ENCODE results near the gene SAMD11. TPM values are rescaled to one million over a fixed set of nuclear protein-coding genes. Genes with fewer than 3 reads are reported as not detected.
A peak's percentile ranks its signal among the peaks of the same experiment; 100 is the strongest.

Gene SAMD11
- total and polyA plus RNA-seq, 9 donors: 0.85 to 10.6 (median 2.3) TPM

GRCh38 chr1:941588-942383, 18.1 kb downstream of the SAMD11 start:
- Histone ChIP-seq H3K27ac (no peak overlapping the region), H3K27me3 (peaks cover 10% of the 10 kb centered on the region)

GRCh38 chr1:942411-942821, 18.7 kb downstream of the SAMD11 start:
- H3K4me1 ChIP-seq (ENCODE audit: insufficient read depth): peaks cover 31% of the 10 kb centered on the region
- peak overlapping the region in 1 of 2 donors; percentile 3 for H3K27ac ChIP-seq
- WGBS, 3 donors: 0 to 2% (median 1%) methylated on average over 2 to 48 of the region's 48 CpGs
- intact Hi-C loops (cut with DNase I): no loop called here
- H3K9me3 ChIP-seq: no peaks in the 10 kb centered on the region
- TF ChIP-seq POLR2A (IDR thresholded peaks at IDR 0.05) (no peak), CTCF (IDR thresholded peaks at IDR 0.05) (no peak)
- peak overlapping the region; percentile 21 for H3K4me3 ChIP-seq
- peaks cover 10% of the 10 kb centered on the region for H3K27me3 ChIP-seq
- no peaks in the 10 kb centered on the region for H3K36me3 ChIP-seq
- peak in 1 of 5 donors; percentile 58 for DNase-seq

More at GRCh38 chr1:941588-942383, 18.1 kb downstream of the SAMD11 start:
- DNase-seq: peak; percentile 43 to 83 (median 75)
- no peak for TF ChIP-seq POLR2A (IDR thresholded peaks at IDR 0.05)
- no peak for TF ChIP-seq EP300 (IDR thresholded peaks at IDR 0.05)
- TF ChIP-seq CTCF (IDR thresholded peaks at IDR 0.05): no peak
- intact Hi-C loops (cut with DNase I): no loop called here
- H3K9me3 ChIP-seq: no peaks in the 10 kb centered on the region
- H3K36me3 ChIP-seq: no peaks in the 10 kb centered on the region
- H3K4me3 ChIP-seq: peak overlapping the region; percentile 21
- peaks cover 31% of the 10 kb centered on the region for H3K4me1 ChIP-seq (ENCODE audit: insufficient read depth)
- 0 to 1% (median 1%) methylated on average over 38 to 97 of the region's 98 CpGs for WGBS, 3 donors

GRCh38 chr1:942864-943533, 19.3 kb downstream of the SAMD11 start:
- intact Hi-C loops (cut with DNase I): no loop called here
- H3K4me1 ChIP-seq (ENCODE audit: insufficient read depth): peaks cover 31% of the 10 kb centered on the region
- H3K9me3 ChIP-seq: no peaks in the 10 kb centered on the region
- peak overlapping the region in 1 of 2 donors; percentile 3 for H3K27ac ChIP-seq
- peak overlapping the region; percentile 21 for H3K4me3 ChIP-seq
- H3K36me3 ChIP-seq: no peaks in the 10 kb centered on the region
- DNase-seq: peak; percentile 66 to 87 (median 79)
- WGBS, 3 donors: 7 to 15% (median 9%) methylated on average over 23 to 27 of the region's 27 CpGs
- H3K27me3 ChIP-seq: peaks cover 6% of the 10 kb centered on the region
- no peak for TF ChIP-seq POLR2A (IDR thresholded peaks at IDR 0.05)
- no peak for TF ChIP-seq EP300 (IDR thresholded peaks at IDR 0.05)
- no peak for TF ChIP-seq CTCF (IDR thresholded peaks at IDR 0.05)

GRCh38 chr1:943545-944340, 20.0 kb downstream of the SAMD11 start:
- Histone ChIP-seq H3K9me3 (no peaks in the 10 kb centered on the region), H3K27me3 (peaks cover 6% of the 10 kb centered on the region), H3K27ac (peak overlapping the region; percentile 19 to 28), H3K36me3 (no peaks in the 10 kb centered on the region), H3K4me3 (peak overlapping the region; percentile 2), H3K4me1 (ENCODE audit: insufficient read depth) (peaks cover 31% of the 10 kb centered on the region)
- intact Hi-C loops (cut with DNase I): no loop called here
- TF ChIP-seq CTCF (IDR thresholded peaks at IDR 0.05) (no peak), EP300 (IDR thresholded peaks at IDR 0.05) (no peak), POLR2A (IDR thresholded peaks at IDR 0.05) (no peak)
- WGBS, 3 donors: 18 to 32% (median 19%) methylated on average over 27 of the region's 27 CpGs
- DNase-seq: peak in 3 of 5 donors; percentile 52 to 74 (median 63)
